HFFc6 (cell line): ENCODE measurements around the gene PTPRC. TPM values are rescaled to one million over a fixed set of nuclear protein-coding genes. Genes with fewer than 3 reads are reported as not detected.

ENCODE experiments used
- DNase-seq: peaks from one replicate; pipeline ENCODE4 v3.0.0-alpha.2; 2018
- H3K27ac Mint-ChIP-seq: 2 replicates; pipeline ENCODE4 v1.8.0; 2020; ENCODE audit warnings: mild to moderate bottlenecking, mixed read lengths
- H3K27me3 Mint-ChIP-seq: 2 replicates; pipeline ENCODE4 v1.8.0; 2021; ENCODE audit warnings: mild to moderate bottlenecking, moderate library complexity, mixed read lengths; ENCODE audit not compliant: insufficient read depth
- H3K36me3 Mint-ChIP-seq: 2 replicates; pipeline ENCODE4 v1.8.0; 2021; ENCODE audit warnings: low read depth, mixed read lengths
- H3K4me1 Mint-ChIP-seq: 2 replicates; pipeline ENCODE4 v1.8.0; 2020; ENCODE audit warnings: low read depth, mixed read lengths
- H3K4me3 Mint-ChIP-seq: 2 replicates; pipeline ENCODE4 v1.8.0; 2020; ENCODE audit warnings: mild to moderate bottlenecking, moderate library complexity, mixed read lengths
- H3K9me3 Mint-ChIP-seq: 2 replicates; pipeline ENCODE4 v1.8.0; 2020; ENCODE audit warnings: mild to moderate bottlenecking, mixed read lengths
- total RNA-seq, 6 experiments: library from RNA; stranded (reverse); fragmentation: NEBNext Ultra II Directional; extraction: Animal tissue kit (Norgen Biotek cat#: 25700); gene quantifications; 2 replicates in 1 of 6; 3 replicates in 5 of 6; pipeline ENCODE4 v1.2.3, GENCODE V29; 2021
- TF ChIP-seq, protein P1 (sequence below): fragments of 200-600 bp; sonication (generic); IDR thresholded peaks from 2 replicates; pipeline ENCODE4 v1.5.0; 2021; ENCODE audit warnings: antibody characterized with exemption, mild to moderate bottlenecking

PTPRC gene
- total RNA-seq, 6 experiments from 2014 or later: 0.19 to 0.96 (median 0.79) TPM

DNA sequence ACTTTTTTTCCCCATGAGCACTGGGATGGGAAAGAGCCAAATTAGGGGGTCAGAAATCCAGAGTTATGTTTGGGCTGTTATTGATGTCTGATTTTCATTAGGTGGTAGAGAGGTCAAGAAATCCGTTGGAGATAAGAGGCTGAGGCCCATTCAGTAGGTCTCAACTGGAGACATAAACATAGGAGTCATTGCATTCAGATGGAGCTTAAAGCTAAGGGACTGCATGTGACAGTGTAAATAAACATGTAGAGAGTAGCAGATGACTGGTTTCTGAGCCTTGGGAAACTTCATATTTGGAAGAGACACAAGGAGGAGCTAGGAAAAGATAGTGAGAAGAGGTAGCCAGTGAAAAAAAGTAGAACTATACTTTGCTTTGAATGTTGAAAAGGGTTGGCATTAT is 11.7 kb downstream of the PTPRC start:
- Mint-ChIP-seq H3K27me3 (0 out of 2 replicates have a peak, but pooled peaks cover 1% of the 10 kb centered on the region), H3K9me3 (no peaks in the 10 kb centered on the region), H3K36me3 (peaks cover 28% of the 10 kb centered on the region), H3K4me3 (no peak overlapping the region), H3K27ac (no peak overlapping the region), H3K4me1 (peaks cover 60% of the 10 kb centered on the region)
- DNase-seq: no peak
- TF ChIP-seq, protein P1, sequence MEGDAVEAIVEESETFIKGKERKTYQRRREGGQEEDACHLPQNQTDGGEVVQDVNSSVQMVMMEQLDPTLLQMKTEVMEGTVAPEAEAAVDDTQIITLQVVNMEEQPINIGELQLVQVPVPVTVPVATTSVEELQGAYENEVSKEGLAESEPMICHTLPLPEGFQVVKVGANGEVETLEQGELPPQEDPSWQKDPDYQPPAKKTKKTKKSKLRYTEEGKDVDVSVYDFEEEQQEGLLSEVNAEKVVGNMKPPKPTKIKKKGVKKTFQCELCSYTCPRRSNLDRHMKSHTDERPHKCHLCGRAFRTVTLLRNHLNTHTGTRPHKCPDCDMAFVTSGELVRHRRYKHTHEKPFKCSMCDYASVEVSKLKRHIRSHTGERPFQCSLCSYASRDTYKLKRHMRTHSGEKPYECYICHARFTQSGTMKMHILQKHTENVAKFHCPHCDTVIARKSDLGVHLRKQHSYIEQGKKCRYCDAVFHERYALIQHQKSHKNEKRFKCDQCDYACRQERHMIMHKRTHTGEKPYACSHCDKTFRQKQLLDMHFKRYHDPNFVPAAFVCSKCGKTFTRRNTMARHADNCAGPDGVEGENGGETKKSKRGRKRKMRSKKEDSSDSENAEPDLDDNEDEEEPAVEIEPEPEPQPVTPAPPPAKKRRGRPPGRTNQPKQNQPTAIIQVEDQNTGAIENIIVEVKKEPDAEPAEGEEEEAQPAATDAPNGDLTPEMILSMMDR: no peak

DNA sequence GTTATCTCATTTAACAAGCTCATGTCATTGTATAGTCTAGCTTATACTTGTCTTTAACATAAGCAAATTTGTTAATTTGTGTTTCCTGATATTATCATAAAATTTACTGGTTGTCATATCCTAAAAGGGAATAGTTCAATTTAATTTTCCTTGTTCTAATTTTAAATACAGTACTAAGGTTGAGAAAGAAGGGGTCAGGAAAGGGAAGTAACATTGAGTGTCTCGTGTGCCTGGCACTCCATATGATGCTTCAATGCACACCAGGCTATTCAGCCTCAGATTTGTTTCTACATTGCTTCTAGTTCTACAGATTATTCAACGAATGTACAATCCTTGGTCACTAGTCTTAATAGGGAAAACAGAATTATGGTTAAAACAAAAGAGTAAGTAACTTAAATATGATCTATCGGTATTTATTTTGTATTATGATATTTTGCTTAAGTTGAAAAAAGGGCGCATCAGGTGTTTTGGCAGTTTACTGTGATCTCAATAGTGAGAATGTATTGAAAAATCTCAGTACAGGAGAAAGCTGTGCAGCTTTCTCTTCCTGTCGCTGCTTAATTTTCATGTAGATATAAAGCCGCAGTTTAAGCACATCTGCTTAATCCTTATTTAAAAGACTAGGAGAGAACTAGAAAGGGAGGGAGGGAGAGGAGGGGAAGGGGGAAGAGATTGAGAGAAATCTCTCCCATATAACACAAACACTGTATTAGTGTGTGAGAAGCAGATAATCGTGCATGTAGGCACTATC is 13.0 kb downstream of the PTPRC start:
- Mint-ChIP-seq H3K9me3 (no peaks in the 10 kb centered on the region), H3K27me3 (0 out of 2 replicates have a peak, but pooled peaks cover 2% of the 10 kb centered on the region), H3K27ac (no peak overlapping the region), H3K4me1 (peaks cover 73% of the 10 kb centered on the region), H3K4me3 (no peak overlapping the region), H3K36me3 (peaks cover 26% of the 10 kb centered on the region)
- TF ChIP-seq, protein P1: no peak
- DNase-seq: no peak

DNA sequence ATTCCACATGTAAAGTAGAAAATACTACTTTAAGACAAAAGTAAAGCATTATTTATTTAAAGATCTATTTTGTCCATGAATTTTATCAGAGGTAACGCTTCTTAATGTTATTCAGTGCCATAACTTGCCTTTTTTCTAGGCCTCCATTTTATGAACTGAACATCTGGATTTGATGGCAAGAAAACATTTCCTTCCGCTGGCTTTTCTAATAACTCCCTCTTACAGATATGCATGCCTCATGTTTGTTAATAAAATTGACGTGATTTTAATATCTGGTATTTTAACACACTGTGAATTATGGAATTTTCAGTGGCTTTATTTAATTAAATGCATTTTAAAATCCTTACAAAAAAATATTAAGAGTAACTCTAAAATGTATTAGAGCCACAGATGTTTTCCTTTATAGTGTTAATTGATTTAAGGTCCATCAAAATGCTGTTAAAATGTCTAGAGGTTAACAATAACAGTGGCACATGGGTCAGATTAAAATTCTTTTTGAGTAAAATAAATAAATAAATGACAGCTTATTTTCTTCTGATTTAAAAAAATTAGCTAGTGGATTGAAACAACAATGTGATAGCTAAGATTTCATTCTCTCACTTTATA is 15.1 kb downstream of the PTPRC start:
- no peak for DNase-seq
- no peaks in the 10 kb centered on the region for H3K9me3 Mint-ChIP-seq
- TF ChIP-seq, protein P1: no peak
- H3K36me3 Mint-ChIP-seq: peaks cover 22% of the 10 kb centered on the region
- H3K4me3 Mint-ChIP-seq: no peak overlapping the region
- peaks cover 88% of the 10 kb centered on the region for H3K4me1 Mint-ChIP-seq
- H3K27ac Mint-ChIP-seq: no peak overlapping the region
- 0 out of 2 replicates have a peak, but pooled peaks cover 2% of the 10 kb centered on the region for H3K27me3 Mint-ChIP-seq

DNA sequence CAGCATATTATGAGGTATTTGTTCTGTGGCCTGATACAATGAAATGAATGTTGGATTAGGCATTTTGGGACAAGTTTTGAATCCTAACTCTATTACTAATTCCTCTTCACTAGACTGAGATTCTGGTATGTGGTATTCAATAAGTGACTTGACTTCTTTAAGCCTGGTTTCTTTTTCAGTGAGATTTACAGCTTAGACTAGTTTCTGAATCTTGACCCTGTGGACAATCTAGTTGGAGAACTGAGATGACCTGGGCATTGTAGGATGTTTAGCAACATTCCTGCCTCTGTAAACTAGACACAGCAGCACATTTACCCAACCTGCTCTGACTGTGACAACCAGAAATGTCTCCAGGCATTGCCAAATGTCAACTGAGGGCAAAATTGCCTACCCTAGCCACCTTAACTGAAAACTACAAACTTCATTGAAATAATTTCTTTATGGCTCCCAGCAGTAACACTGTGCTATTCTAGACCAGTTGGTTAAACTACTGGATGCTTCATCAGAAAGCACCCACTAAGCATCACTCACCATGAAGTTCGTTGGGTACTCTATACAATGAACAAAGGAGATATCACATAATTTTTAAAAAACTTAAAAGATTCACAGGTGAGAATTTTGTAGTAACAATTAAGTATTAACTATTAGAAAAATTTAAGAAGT is 16.8 kb downstream of the PTPRC start:
- TF ChIP-seq, protein P1: no peak
- no peak overlapping the region for H3K4me3 Mint-ChIP-seq
- H3K27me3 Mint-ChIP-seq: 0 out of 2 replicates have a peak, but pooled peaks cover 4% of the 10 kb centered on the region
- H3K4me1 Mint-ChIP-seq: peaks cover 77% of the 10 kb centered on the region
- H3K9me3 Mint-ChIP-seq: no peaks in the 10 kb centered on the region
- H3K36me3 Mint-ChIP-seq: peaks cover 5% of the 10 kb centered on the region
- H3K27ac Mint-ChIP-seq: peak overlapping the region; percentile 87
- DNase-seq: peak; percentile 52

DNA sequence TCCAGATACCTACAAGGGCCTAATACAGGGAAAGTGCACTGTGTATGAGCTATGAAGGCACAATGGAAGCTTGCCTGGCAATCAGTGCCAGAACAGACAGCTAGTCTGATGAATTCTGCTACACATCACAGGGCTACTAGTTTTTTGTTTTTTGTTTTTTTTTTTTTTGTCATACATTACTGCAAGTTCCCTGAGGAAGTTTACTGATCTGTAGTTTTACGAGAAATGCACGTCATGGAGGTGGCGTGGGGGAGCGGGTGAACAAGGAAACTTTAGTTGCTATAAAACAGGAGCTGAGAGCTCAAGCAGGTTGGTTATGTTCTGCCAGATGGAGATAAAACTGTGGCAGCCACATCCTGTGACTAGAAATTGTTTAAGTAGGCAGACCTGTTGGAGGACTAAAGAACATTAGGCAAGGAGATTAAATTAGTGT is 17.7 kb downstream of the PTPRC start:
- Mint-ChIP-seq H3K9me3 (no peaks in the 10 kb centered on the region), H3K4me3 (peak overlapping the region; percentile 37), H3K4me1 (peaks cover 75% of the 10 kb centered on the region), H3K27me3 (0 out of 2 replicates have a peak, but pooled peaks cover 4% of the 10 kb centered on the region), H3K27ac (peak overlapping the region; percentile 87), H3K36me3 (peaks cover 4% of the 10 kb centered on the region)
- TF ChIP-seq, protein P1: no peak
- DNase-seq: peak; percentile 44
